MCF 10A (cell line): ENCODE results near the gene HSPH1. TPM values are rescaled to one million over a fixed set of nuclear protein-coding genes. Genes with fewer than 3 reads are reported as not detected.

Experiments
- BruUV-seq: library from RNA; stranded (reverse); fragments of 400-500 nt; replicated peaks from 2 replicates; lab custom pipeline; 2021; lab: Mats Ljungman, UMichigan
- CTCF ChIA-PET: fragments of 300-600 bp; sonication (Branson Sonifier 250); formaldehyde crosslinking; extraction: SDS; loops from one replicate; lab custom pipeline; 2021; ENCODE audit warnings: antibody characterized with exemption, inconsistent platforms; lab: Yijun Ruan, JAX
- POLR2A ChIA-PET: fragments of 300-600, 350-650 bp; sonication (Branson Sonifier 250); formaldehyde crosslinking; extraction: SDS; loops from one replicate; lab custom pipeline; 2020; ENCODE audit warnings: antibody characterized with exemption, inconsistent platforms; lab: Yijun Ruan, JAX
- DNase-seq: peaks from one replicate; pipeline ENCODE4 v3.0.0-alpha.2; 2018; ENCODE audit not compliant: unreplicated experiment
- H3K27ac Mint-ChIP-seq: one replicate; pipeline ENCODE4 v1.8.0; 2022; ENCODE audit warnings: mild to moderate bottlenecking, low read depth, mixed read lengths; ENCODE audit not compliant: unreplicated experiment
- H3K27me3 Mint-ChIP-seq: one replicate; pipeline ENCODE4 v1.8.0; 2022; ENCODE audit warnings: mixed read lengths; ENCODE audit not compliant: insufficient read depth, unreplicated experiment
- H3K36me3 Mint-ChIP-seq: one replicate; pipeline ENCODE4 v1.8.0; 2022; ENCODE audit warnings: mild to moderate bottlenecking, moderate library complexity, mixed read lengths; ENCODE audit not compliant: insufficient read depth, unreplicated experiment
- H3K4me1 Mint-ChIP-seq: one replicate; pipeline ENCODE4 v1.8.0; 2022; ENCODE audit warnings: mixed read lengths; ENCODE audit not compliant: insufficient read depth, unreplicated experiment
- H3K4me3 Mint-ChIP-seq: one replicate; pipeline ENCODE4 v1.8.0; 2022; ENCODE audit warnings: mild to moderate bottlenecking, moderate library complexity, mixed read lengths; ENCODE audit not compliant: unreplicated experiment
- H3K9me3 Mint-ChIP-seq: one replicate; pipeline ENCODE4 v1.8.0; 2022; ENCODE audit warnings: mixed read lengths; ENCODE audit not compliant: unreplicated experiment
- CTCF ChIP-seq: fragments of 200-600 bp; IDR thresholded peaks from one replicate; pipeline ENCODE4 v1.8.0; 2022; ENCODE audit warnings: antibody characterized with exemption, mild to moderate bottlenecking; ENCODE audit not compliant: unreplicated experiment
- intact Hi-C: fragments of 100-400 bp; cut with micrococcal nuclease; formaldehyde crosslinking; loops from 2 replicates; pipeline ENCODE4 v1.14.1; 2022
- total RNA-seq: library from RNA; stranded (reverse); gene quantifications from 2 replicates; pipeline ENCODE4 v1.2.3, GENCODE V29; 2022

The HSPH1 gene
- total RNA-seq, 1 experiment from 2014 or later = 67.8 TPM

DNA sequence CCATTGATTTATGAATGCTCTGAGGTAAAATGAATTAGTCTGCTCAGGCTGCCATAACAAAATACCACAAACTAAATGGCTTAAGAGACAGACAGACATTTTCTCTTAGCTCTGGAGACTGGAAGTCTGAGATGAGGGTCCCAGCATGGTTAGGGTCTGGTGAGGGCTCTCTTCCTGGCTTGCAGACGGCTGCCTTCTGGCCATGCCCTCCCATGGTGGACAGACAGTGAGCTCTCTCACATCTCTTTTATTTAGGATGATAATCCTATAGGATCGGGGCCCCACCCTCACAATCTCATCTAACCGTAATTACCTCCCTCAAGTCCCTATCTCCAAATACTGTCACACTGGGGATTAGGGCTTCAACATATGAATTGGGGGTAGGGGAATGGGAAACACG is 47.1 kb downstream of the HSPH1 start:
- no peak for TF ChIP-seq CTCF
- BruUV-seq = no TSS peak
- Mint-ChIP-seq H3K4me3 (no peak overlapping the region), H3K27me3 (peaks cover 35% of the 10 kb centered on the region), H3K9me3 (no peaks in the 10 kb centered on the region), H3K36me3 (peaks cover 6% of the 10 kb centered on the region), H3K27ac (no peak overlapping the region), H3K4me1 (no peaks in the 10 kb centered on the region)
- POLR2A ChIA-PET = interaction anchor here (1.0 to 4.0 kb wide), 3 partner anchors 10 to 21 kb away, joined by 4 to 33 read pairs (median 8); no protein-coding TSS in a partner anchor
- intact Hi-C loops = no loop called here
- DNase-seq = no peak
- CTCF ChIA-PET = interaction anchor here (0.8 to 1.1 kb wide), 3 partner anchors 10 to 250 kb away, joined by 3 to 4 read pairs (median 3); no protein-coding TSS in a partner anchor

GRCh38 chr13:31111136-31111535 is 50.6 kb downstream of the HSPH1 start:
- POLR2A ChIA-PET = interaction anchor here (0.7 to 0.9 kb wide), 2 partner anchors 10 to 14 kb away, joined by 4 read pairs; no protein-coding TSS in a partner anchor
- intact Hi-C loops = no loop called here
- H3K27me3 Mint-ChIP-seq = peaks cover 13% of the 10 kb centered on the region
- BruUV-seq = no TSS peak
- no peaks in the 10 kb centered on the region for H3K36me3 Mint-ChIP-seq
- H3K4me1 Mint-ChIP-seq = no peaks in the 10 kb centered on the region
- H3K9me3 Mint-ChIP-seq = no peaks in the 10 kb centered on the region
- no peak overlapping the region for H3K27ac Mint-ChIP-seq
- DNase-seq = no peak
- no peak for TF ChIP-seq CTCF
- H3K4me3 Mint-ChIP-seq = no peak overlapping the region
- CTCF ChIA-PET = no interaction called here

DNA sequence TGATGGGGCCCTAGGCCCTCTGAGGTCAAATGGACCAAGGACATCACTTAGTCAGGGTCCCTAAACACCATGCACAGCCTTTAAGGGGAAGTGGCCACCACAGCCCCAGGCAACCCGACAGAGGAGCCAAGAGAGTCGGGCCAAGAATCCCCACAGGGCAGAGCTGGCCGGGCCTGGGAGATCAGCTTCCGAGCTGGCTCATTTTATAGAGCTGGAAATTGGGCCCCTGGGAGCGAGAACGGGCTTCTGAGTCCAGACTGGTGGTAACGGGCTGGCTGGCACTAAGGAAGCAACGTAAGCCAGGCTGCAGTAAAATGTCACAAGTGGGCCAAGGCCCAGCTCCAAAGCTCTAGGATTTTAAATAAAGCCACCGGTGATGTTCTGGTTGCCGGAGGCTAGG is 51.1 kb downstream of the HSPH1 start:
- intact Hi-C loops = no loop called here
- Mint-ChIP-seq H3K4me1 (no peaks in the 10 kb centered on the region), H3K4me3 (no peak overlapping the region), H3K27ac (no peak overlapping the region), H3K36me3 (no peaks in the 10 kb centered on the region), H3K9me3 (no peaks in the 10 kb centered on the region), H3K27me3 (peaks cover 11% of the 10 kb centered on the region)
- no peak for TF ChIP-seq CTCF
- BruUV-seq = no TSS peak
- DNase-seq = no peak
- POLR2A ChIA-PET = no interaction called here
- CTCF ChIA-PET = no interaction called here

DNA sequence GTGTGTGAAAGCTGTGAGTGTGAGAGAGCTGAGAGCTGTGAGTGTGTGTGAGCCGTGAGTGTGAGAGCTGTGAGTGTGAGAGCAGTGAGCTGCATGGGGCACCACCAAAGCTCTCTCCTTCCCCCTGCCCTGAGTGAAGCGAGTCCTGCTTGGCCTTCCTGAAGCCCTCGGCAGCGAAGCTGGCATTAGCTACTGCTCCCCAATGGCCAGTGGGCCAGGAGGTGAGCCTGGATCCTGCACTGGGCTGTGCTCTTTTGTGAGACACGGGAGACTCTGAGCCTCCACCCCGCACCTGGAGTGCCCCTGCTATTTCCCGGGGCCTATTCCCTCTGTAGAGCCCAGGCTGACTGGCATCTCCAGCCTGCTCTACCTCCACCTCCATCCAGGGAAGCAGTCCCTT is 51.5 kb downstream of the HSPH1 start:
- no TSS peak for BruUV-seq
- H3K27ac Mint-ChIP-seq = no peak overlapping the region
- POLR2A ChIA-PET = interaction anchor here (0.7 kb wide), 1 partner anchor 15 kb away, joined by 3 read pairs; no protein-coding TSS in a partner anchor

More for the DNA sequence above, 51.5 kb downstream of the HSPH1 start:
- H3K36me3 Mint-ChIP-seq = no peaks in the 10 kb centered on the region
- DNase-seq = no peak
- TF ChIP-seq CTCF = no peak
- no peak overlapping the region for H3K4me3 Mint-ChIP-seq
- CTCF ChIA-PET = interaction anchor here (0.5 to 0.6 kb wide), 3 partner anchors 14 to 281 kb away, joined by 3 to 5 read pairs (median 4); no protein-coding TSS in a partner anchor
- H3K9me3 Mint-ChIP-seq = no peaks in the 10 kb centered on the region
- peaks cover 11% of the 10 kb centered on the region for H3K27me3 Mint-ChIP-seq
- intact Hi-C loops = no loop called here
- no peaks in the 10 kb centered on the region for H3K4me1 Mint-ChIP-seq
